Measurements from ENCODE around the gene SMG6.
"Not testable (repeated sequence)": the region's sequence is repeated elsewhere in the genome, so short reads cannot be mapped to it uniquely, and the experiment has no call there.

SMG6 gene

GRCh38 chr17:2302778-2303203 lies 794 bp downstream of the SMG6 start:
- DNase-seq = peak; percentile 28

- no peak for DNase-seq
Measured at GRCh38 chr17:2299756-2300155, 3.8 kb downstream of the SMG6 start.

- no peak for DNase-seq
Measured at GRCh38 chr17:2299136-2299535, 4.4 kb downstream of the SMG6 start.

- no peak for DNase-seq
Measured at GRCh38 chr17:2297023-2297422, 6.6 kb downstream of the SMG6 start.

- DNase-seq = no peak
Measured at GRCh38 chr17:2295575-2295974, 8.0 kb downstream of the SMG6 start.

- no peak for DNase-seq
Measured at GRCh38 chr17:2292100-2292499, 11.5 kb downstream of the SMG6 start.

- DNase-seq = no peak
Measured at GRCh38 chr17:2289878-2290478, 13.6 kb downstream of the SMG6 start.

GRCh38 chr17:2283302-2283701 lies 20.3 kb downstream of the SMG6 start:
- DNase-seq = no peak

- peak; percentile 45 for DNase-seq
Measured at GRCh38 chr17:2282297-2282873, 21.2 kb downstream of the SMG6 start.

GRCh38 chr17:2279707-2280106 lies 23.9 kb downstream of the SMG6 start:
- no peak for DNase-seq

GRCh38 chr17:2277429-2278170 lies 26.0 kb downstream of the SMG6 start:
- no peak for DNase-seq

- no peak for DNase-seq
Measured at GRCh38 chr17:2275722-2276121, 27.9 kb downstream of the SMG6 start.

- no peak for DNase-seq
Measured at GRCh38 chr17:2274414-2274813, 29.2 kb downstream of the SMG6 start.

- DNase-seq = no peak
Measured at GRCh38 chr17:2271985-2272702, 31.4 kb downstream of the SMG6 start.

GRCh38 chr17:2267354-2267753 lies 36.2 kb downstream of the SMG6 start:
- no peak for DNase-seq

GRCh38 chr17:2266865-2267228 lies 36.7 kb downstream of the SMG6 start:
- no peak for DNase-seq

GRCh38 chr17:2266045-2266864 lies 37.3 kb downstream of the SMG6 start:
- DNase-seq = no peak

- not testable (repeated sequence) for DNase-seq
Measured at GRCh38 chr17:2265166-2265565, 38.4 kb downstream of the SMG6 start.

GRCh38 chr17:2264067-2264860 lies 39.3 kb downstream of the SMG6 start:
- DNase-seq = no peak

- DNase-seq = no peak
Measured at GRCh38 chr17:2263183-2264066, 40.2 kb downstream of the SMG6 start.

GRCh38 chr17:2262135-2262587 lies 41.4 kb downstream of the SMG6 start:
- DNase-seq = no peak

All from RPMI8226 (cell line).